Endothelial cell (in vitro differentiated cells): ENCODE results near the gene CHD2. TPM values are rescaled to one million over a fixed set of nuclear protein-coding genes. Genes with fewer than 3 reads are reported as not detected.
"Not testable (repeated sequence)": the region's sequence is repeated elsewhere in the genome, so short reads cannot be mapped to it uniquely, and the experiment has no call there.

Source experiments
- DNase-seq: peaks from one replicate; pipeline ENCODE4 v3.0.0; 2021; ENCODE audit warnings: low spot score
- H3K27ac Mint-ChIP-seq: one replicate; pipeline ENCODE4 v1.8.0; 2021; ENCODE audit warnings: mixed read lengths, inconsistent platforms; ENCODE audit not compliant: unreplicated experiment
- H3K27me3 Mint-ChIP-seq: one replicate; pipeline ENCODE4 v1.8.0; 2021; ENCODE audit warnings: mild to moderate bottlenecking, moderate library complexity, mixed read lengths, inconsistent platforms; ENCODE audit not compliant: unreplicated experiment
- H3K36me3 Mint-ChIP-seq: one replicate; pipeline ENCODE4 v1.8.0; 2021; ENCODE audit warnings: mild to moderate bottlenecking, low read depth, mixed read lengths, inconsistent platforms; ENCODE audit not compliant: unreplicated experiment
- H3K4me1 Mint-ChIP-seq: one replicate; pipeline ENCODE4 v1.8.0; 2021; ENCODE audit warnings: mild to moderate bottlenecking, mixed read lengths, inconsistent platforms; ENCODE audit not compliant: unreplicated experiment
- H3K4me3 Mint-ChIP-seq: one replicate; pipeline ENCODE4 v1.8.0; 2021; ENCODE audit warnings: mild to moderate bottlenecking, mixed read lengths, inconsistent platforms; ENCODE audit not compliant: unreplicated experiment
- H3K9me3 Mint-ChIP-seq: one replicate; pipeline ENCODE4 v1.8.0; 2021; ENCODE audit warnings: mixed read lengths, inconsistent platforms; ENCODE audit not compliant: unreplicated experiment
- CTCF ChIP-seq: fragments of 200-600 bp; sonication (generic); IDR thresholded peaks from one replicate; pipeline ENCODE4 v1.5.0; 2021; ENCODE audit warnings: antibody characterized with exemption; ENCODE audit not compliant: unreplicated experiment
- total RNA-seq: library from RNA; stranded (reverse); fragmentation: NEBNext Ultra II Directional; extraction: Animal tissue kit (Norgen Biotek cat#: 25700); gene quantifications from one replicate; pipeline ENCODE4 v1.2.1, GENCODE V29; 2021; ENCODE audit not compliant: unreplicated experiment

The CHD2 gene
- total RNA-seq, 1 donor from 2014 or later, result 96.3 TPM

- Mint-ChIP-seq H3K27ac (no peak overlapping the region), H3K4me1 (peaks cover 4% of the 10 kb centered on the region), H3K4me3 (no peak overlapping the region), H3K27me3 (peaks cover 1% of the 10 kb centered on the region), H3K36me3 (no peaks in the 10 kb centered on the region), H3K9me3 (no peaks in the 10 kb centered on the region)
- TF ChIP-seq CTCF, result no peak
- no peak for DNase-seq
Measured at GRCh38 chr15:92869263-92869940, 30.7 kb upstream of the CHD2 start.

GRCh38 chr15:92870010-92870591 lies 30.0 kb upstream of the CHD2 start:
- H3K27me3 Mint-ChIP-seq, result peaks cover 1% of the 10 kb centered on the region

GRCh38 chr15:92872967-92873366 lies 27.2 kb upstream of the CHD2 start:
- not testable (repeated sequence) for H3K27ac Mint-ChIP-seq, H3K36me3 Mint-ChIP-seq, H3K27me3 Mint-ChIP-seq, DNase-seq, H3K4me3 Mint-ChIP-seq, H3K9me3 Mint-ChIP-seq, H3K4me1 Mint-ChIP-seq

More at GRCh38 chr15:92870010-92870591, 30.0 kb upstream of the CHD2 start:
- Mint-ChIP-seq H3K9me3 (no peaks in the 10 kb centered on the region), H3K36me3 (no peaks in the 10 kb centered on the region), H3K4me1 (peaks cover 4% of the 10 kb centered on the region), H3K4me3 (no peak overlapping the region), H3K27ac (no peak overlapping the region)
- DNase-seq, result no peak
- no peak for TF ChIP-seq CTCF

GRCh38 chr15:92877000-92877399 lies 23.1 kb upstream of the CHD2 start:
- no peak for DNase-seq
- peaks cover 20% of the 10 kb centered on the region for H3K4me1 Mint-ChIP-seq
- H3K9me3 Mint-ChIP-seq, result no peaks in the 10 kb centered on the region
- H3K4me3 Mint-ChIP-seq, result no peak overlapping the region
- no peak overlapping the region for H3K27ac Mint-ChIP-seq
- peaks cover 10% of the 10 kb centered on the region for H3K27me3 Mint-ChIP-seq
- H3K36me3 Mint-ChIP-seq, result peaks cover under 1% of the 10 kb centered on the region
- TF ChIP-seq CTCF, result no peak

- H3K4me1 Mint-ChIP-seq, result peaks cover 24% of the 10 kb centered on the region
- H3K4me3 Mint-ChIP-seq, result no peak overlapping the region
- H3K27me3 Mint-ChIP-seq, result peaks cover 14% of the 10 kb centered on the region
- no peaks in the 10 kb centered on the region for H3K9me3 Mint-ChIP-seq
- peaks cover 5% of the 10 kb centered on the region for H3K36me3 Mint-ChIP-seq
- no peak for DNase-seq
- TF ChIP-seq CTCF, result no peak
- H3K27ac Mint-ChIP-seq, result no peak overlapping the region
Measured at GRCh38 chr15:92877416-92877815, 22.7 kb upstream of the CHD2 start.
